Measurements from ENCODE around the gene SEMA4A. TPM values are rescaled to one million over a fixed set of nuclear protein-coding genes. Genes with fewer than 3 reads are reported as not detected.

The SEMA4A gene
- total and polyA plus RNA-seq, 9 donors: 1.5 to 5.4 (median 3.2) TPM

DNA sequence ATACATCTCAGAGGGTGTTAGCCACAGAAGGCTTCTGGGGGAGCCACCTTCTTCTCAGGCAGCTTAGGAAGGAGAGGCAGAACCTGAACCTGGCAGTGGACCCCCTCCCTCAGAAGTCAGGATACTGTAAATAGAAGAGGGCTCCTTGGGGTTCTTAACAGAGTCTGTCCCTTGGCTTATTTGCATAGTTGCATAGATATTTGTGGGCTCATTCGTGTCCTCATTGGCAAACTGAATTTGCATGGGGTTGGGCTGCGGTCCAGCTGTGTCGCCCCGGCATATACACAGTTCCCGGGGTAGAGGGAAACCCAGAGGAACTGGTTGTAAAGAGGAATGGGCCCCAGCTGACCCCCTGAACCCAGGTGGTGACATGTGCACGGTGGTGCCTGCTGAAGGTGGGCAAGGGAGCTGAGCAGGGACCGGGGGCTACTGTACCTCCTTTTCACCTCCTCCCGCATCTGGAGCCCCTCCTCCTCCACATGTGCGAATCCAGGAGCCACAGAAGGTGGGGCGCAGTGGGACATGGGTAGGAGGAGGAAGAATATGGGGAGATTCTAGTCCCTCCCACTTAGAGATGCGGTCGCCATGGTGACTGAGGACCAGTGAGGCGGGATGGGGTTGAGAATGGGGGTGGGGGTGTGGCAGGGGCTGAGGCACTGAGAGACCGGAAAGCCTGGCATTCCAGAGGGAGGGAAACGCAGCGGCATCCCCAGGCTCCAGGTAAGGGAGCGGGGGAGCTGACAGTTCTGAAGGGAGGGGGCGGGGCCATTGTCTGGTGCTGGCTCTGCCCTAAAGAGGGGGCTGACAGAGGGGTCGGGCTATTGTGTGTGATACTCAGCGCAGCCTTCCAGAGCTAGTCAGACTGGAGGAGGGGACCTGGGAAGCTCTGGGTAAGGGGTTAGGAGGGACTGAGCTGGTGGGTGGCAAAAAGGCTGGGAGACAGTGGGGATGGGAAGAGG, 3.7 kb upstream of the SEMA4A start:
- H3K36me3 ChIP-seq (ENCODE audit: control insufficient read depth, insufficient read depth, low read length): no peaks in the 10 kb centered on the region
- H3K4me3 ChIP-seq (ENCODE audit: low read length): no peak overlapping the region
- 14% methylated on average over 7 of the region's 20 CpGs for WGBS (ENCODE audit: insufficient coverage)
- no peak for DNase-seq
- no peak overlapping the region for H3K27ac ChIP-seq (ENCODE audit: low read length)
- H3K27me3 ChIP-seq (ENCODE audit: control insufficient read depth, insufficient read depth, low read length): peaks cover 46% of the 10 kb centered on the region
- peaks cover 17% of the 10 kb centered on the region for H3K4me1 ChIP-seq (ENCODE audit: control insufficient read depth, insufficient read depth, low read length)
- H3K9me3 ChIP-seq (replicated peaks; ENCODE audit: control insufficient read depth, low read depth, low read length): no peaks in the 10 kb centered on the region

DNA sequence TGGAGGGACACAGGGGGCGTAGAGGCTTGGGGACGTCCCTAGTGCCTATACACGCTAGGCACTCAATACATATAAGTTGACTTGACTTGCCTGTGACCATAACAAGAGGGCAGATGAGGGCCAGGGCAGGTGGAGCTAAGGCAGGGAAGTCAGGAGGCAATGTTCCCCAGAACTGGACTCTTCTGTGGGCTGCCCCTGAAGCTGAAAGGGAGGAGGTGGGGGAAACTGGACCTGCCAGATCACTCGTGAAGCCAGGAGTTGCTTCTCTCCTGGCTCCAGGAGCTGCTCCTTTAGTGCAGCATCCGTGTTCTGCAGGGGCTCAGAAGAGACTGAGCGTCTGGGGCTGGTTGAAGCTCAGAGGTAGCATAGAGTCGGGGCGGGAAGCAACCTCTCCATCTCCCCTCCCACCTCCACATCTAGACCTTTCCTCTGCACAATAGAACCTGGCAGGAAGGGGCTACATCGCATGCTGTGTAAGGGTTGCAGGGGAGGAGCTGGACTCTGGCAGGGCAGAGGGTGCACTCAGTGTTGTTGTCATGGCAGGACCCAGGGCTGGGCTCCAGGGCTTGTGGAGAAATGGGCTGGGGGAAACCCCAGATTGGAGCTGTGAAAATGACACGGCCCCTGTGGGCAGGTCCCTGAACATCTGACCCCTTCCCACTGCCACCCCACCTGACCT, 2.9 kb upstream of the SEMA4A start:
- Histone ChIP-seq H3K36me3 (ENCODE audit: control insufficient read depth, insufficient read depth, low read length) (no peaks in the 10 kb centered on the region), H3K4me3 (ENCODE audit: low read length) (no peak overlapping the region), H3K27ac (ENCODE audit: low read length) (no peak overlapping the region), H3K4me1 (ENCODE audit: control insufficient read depth, insufficient read depth, low read length) (peaks cover 17% of the 10 kb centered on the region), H3K27me3 (ENCODE audit: control insufficient read depth, insufficient read depth, low read length) (peaks cover 48% of the 10 kb centered on the region), H3K9me3 (replicated peaks; ENCODE audit: control insufficient read depth, low read depth, low read length) (no peaks in the 10 kb centered on the region)
- no peak for DNase-seq
- 43% methylated on average over 1 of the region's 10 CpGs for WGBS (ENCODE audit: insufficient coverage)

DNA sequence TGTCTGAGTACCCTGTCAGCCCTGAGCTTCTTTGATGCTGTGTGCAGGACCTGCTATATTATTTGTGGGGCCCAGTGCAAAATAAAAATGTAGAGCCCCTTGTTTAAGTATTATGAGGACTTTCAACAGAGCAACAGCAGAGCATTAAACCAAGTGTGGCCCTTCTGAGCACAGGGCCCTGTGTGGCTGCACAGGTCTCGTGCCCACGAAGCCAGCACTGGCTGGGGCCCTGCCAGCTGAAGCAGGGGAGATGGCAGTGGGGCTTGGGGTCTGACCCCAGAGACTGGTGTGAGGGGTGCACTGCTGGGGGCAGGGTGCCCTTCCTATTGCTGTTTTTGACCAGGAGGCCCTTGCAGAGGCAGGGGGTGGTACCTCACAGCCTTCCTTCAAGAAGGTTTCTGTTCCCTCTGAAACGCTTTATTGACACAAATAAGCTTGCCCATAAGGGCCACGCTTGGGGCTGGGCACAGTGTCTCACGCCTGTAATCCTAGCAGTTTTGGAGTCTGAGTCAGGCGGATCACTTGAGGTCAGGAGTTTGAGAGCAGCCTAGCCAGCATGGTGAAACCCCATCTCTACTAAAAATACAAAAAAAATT, 2.2 kb upstream of the SEMA4A start:
- H3K27ac ChIP-seq (ENCODE audit: low read length): no peak overlapping the region
- H3K4me1 ChIP-seq (ENCODE audit: control insufficient read depth, insufficient read depth, low read length): peaks cover 13% of the 10 kb centered on the region
- H3K36me3 ChIP-seq (ENCODE audit: control insufficient read depth, insufficient read depth, low read length): no peaks in the 10 kb centered on the region
- no peak for DNase-seq
- H3K9me3 ChIP-seq (replicated peaks; ENCODE audit: control insufficient read depth, low read depth, low read length): no peaks in the 10 kb centered on the region
- H3K27me3 ChIP-seq (ENCODE audit: control insufficient read depth, insufficient read depth, low read length): peaks cover 48% of the 10 kb centered on the region
- H3K4me3 ChIP-seq (ENCODE audit: low read length): no peak overlapping the region
- 66% methylated on average over 5 of the region's 6 CpGs for WGBS (ENCODE audit: insufficient coverage)

DNA sequence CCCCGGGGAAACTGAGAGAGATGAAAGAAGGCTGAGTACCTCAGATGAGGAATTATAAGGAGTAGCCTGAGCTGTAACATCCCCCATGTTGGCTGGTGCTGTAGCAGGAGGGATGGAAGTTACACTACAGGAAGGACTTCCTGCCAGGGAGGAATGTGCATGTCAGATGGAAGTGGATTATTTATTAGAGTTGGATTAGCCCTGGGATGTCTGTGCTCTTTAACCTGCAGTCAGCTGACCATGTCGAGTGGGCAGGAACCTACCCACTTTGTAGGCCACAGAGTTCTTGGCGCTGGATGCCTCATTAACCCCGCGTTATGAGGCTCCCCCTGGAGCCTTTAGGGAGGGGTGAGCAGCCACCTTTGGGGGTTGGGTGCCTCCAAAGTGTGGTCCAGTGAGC, 757 bp upstream of the SEMA4A start:
- Histone ChIP-seq H3K27ac (ENCODE audit: low read length) (no peak overlapping the region), H3K27me3 (ENCODE audit: control insufficient read depth, insufficient read depth, low read length) (peaks cover 41% of the 10 kb centered on the region), H3K9me3 (replicated peaks; ENCODE audit: control insufficient read depth, low read depth, low read length) (no peaks in the 10 kb centered on the region), H3K4me1 (ENCODE audit: control insufficient read depth, insufficient read depth, low read length) (peaks cover 2% of the 10 kb centered on the region), H3K36me3 (ENCODE audit: control insufficient read depth, insufficient read depth, low read length) (no peaks in the 10 kb centered on the region), H3K4me3 (ENCODE audit: low read length) (no peak overlapping the region)
- WGBS (ENCODE audit: insufficient coverage): 63% methylated on average over 5 of the region's 5 CpGs
- no peak for DNase-seq

DNA sequence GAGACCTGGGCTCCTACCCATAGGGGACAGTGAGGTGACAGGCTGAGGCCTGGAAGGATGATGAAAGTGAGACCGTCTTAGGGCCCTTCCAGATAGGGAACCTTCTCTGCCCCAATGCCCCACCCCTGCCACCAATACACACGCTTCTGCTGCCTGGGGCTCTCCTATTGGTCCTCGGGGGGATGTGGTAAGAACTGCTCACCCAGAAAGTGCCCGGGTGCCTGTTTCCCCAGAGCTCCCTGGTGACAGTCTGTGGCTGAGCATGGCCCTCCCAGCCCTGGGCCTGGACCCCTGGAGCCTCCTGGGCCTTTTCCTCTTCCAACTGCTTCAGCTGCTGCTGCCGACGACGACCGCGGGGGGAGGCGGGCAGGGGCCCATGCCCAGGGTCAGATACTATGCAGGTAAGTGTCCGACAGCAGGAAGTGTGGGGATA, 948 bp downstream of the SEMA4A start:
- H3K4me1 ChIP-seq (ENCODE audit: control insufficient read depth, insufficient read depth, low read length): no peaks in the 10 kb centered on the region

DNA sequence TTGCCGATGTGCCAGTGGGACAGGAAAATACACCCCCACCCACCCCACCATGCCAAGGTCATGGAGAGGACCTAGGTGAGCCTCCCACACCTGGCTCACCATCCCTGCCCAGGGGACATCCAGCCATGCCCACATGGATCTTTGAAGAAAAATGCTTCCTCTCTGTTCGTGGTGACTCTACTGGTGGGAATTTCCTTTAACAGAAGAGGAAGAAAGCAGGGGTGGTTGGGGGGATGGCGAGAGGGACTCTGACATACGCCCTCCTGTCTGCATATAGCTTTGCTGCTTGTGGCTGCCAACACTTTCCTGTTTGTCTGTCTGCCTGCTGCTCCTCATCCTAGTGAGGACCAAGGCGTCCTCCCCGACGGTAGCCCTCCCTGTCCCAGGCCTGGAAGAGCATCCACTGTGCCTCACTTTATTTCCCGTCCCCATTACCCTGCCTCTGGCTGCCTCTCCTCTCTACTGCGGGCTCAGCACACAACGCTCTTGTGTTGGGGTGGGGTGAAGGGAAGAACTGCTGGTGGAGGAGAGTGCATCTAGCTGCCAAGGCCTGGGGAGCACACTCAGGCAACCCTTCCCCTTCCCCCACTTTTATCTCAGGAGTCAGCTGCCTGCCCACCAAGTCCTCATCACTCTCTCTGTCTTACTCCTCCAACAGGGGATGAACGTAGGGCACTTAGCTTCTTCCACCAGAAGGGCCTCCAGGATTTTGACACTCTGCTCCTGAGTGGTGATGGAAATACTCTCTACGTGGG, 2.5 kb downstream of the SEMA4A start:
- Histone ChIP-seq H3K9me3 (replicated peaks; ENCODE audit: control insufficient read depth, low read depth, low read length) (no peaks in the 10 kb centered on the region), H3K27ac (ENCODE audit: low read length) (no peak overlapping the region), H3K4me3 (ENCODE audit: low read length) (no peak overlapping the region), H3K36me3 (ENCODE audit: control insufficient read depth, insufficient read depth, low read length) (no peaks in the 10 kb centered on the region), H3K4me1 (ENCODE audit: control insufficient read depth, insufficient read depth, low read length) (peaks cover 11% of the 10 kb centered on the region), H3K27me3 (ENCODE audit: control insufficient read depth, insufficient read depth, low read length) (peaks cover 12% of the 10 kb centered on the region)
- DNase-seq: no peak
- WGBS (ENCODE audit: insufficient coverage): 47% methylated on average over 4 of the region's 12 CpGs

More for the DNA sequence above, 948 bp downstream of the SEMA4A start:
- no peak overlapping the region for H3K27ac ChIP-seq (ENCODE audit: low read length)
- DNase-seq: no peak
- WGBS (ENCODE audit: insufficient coverage): 62% methylated on average over 4 of the region's 11 CpGs
- no peaks in the 10 kb centered on the region for H3K9me3 ChIP-seq (replicated peaks; ENCODE audit: control insufficient read depth, low read depth, low read length)
- peaks cover 28% of the 10 kb centered on the region for H3K27me3 ChIP-seq (ENCODE audit: control insufficient read depth, insufficient read depth, low read length)
- no peaks in the 10 kb centered on the region for H3K36me3 ChIP-seq (ENCODE audit: control insufficient read depth, insufficient read depth, low read length)
- no peak overlapping the region for H3K4me3 ChIP-seq (ENCODE audit: low read length)

DNA sequence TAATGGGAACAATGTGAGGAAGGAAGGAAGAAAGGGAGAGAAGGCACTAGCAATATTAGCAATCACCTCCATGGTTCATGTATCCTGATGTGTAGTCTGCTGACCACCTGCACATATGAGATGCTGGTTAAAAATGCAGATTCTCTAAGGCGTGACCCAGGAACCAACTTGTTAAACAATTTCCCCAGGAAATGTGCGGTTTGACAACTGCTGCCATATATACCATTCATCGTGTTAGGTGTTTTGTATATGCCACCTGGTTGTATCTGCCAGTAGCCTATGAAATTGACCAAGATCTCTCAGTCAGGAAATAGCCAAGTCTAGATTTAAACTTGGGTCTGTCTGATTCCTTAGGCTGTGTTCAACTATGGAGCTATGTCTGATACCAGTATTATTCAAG, 4.1 kb downstream of the SEMA4A start:
- no peak for DNase-seq
- Histone ChIP-seq H3K36me3 (ENCODE audit: control insufficient read depth, insufficient read depth, low read length) (no peaks in the 10 kb centered on the region), H3K4me3 (ENCODE audit: low read length) (no peak overlapping the region), H3K9me3 (replicated peaks; ENCODE audit: control insufficient read depth, low read depth, low read length) (no peaks in the 10 kb centered on the region), H3K4me1 (ENCODE audit: control insufficient read depth, insufficient read depth, low read length) (peaks cover 21% of the 10 kb centered on the region), H3K27me3 (ENCODE audit: control insufficient read depth, insufficient read depth, low read length) (peaks cover 4% of the 10 kb centered on the region), H3K27ac (ENCODE audit: low read length) (no peak overlapping the region)
- 92% methylated on average over 2 of the region's 3 CpGs for WGBS (ENCODE audit: insufficient coverage)

DNA sequence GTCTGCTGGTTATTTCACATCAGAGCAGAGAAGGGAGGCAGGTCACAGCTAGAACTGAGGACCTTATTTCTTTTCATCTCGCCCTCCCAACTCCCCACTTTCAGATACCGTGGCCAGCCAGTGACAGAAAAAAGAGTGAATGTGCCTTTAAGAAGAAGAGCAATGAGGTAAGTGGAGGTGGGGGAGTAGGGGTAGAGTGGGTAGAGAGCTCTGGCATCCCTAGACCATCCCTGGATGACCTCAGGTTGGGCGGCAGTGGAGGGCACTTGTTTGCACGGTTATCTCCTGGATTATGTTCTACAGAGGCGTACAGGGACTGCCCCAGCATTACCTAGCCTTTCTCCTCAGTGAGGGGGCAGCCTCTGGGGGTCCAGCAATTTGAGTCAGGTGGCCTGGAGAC, 4.6 kb downstream of the SEMA4A start:
- H3K4me3 ChIP-seq (ENCODE audit: low read length): no peak overlapping the region
- H3K27ac ChIP-seq (ENCODE audit: low read length): no peak overlapping the region
- H3K4me1 ChIP-seq (ENCODE audit: control insufficient read depth, insufficient read depth, low read length): peaks cover 26% of the 10 kb centered on the region
- no peaks in the 10 kb centered on the region for H3K36me3 ChIP-seq (ENCODE audit: control insufficient read depth, insufficient read depth, low read length)
- peaks cover 4% of the 10 kb centered on the region for H3K27me3 ChIP-seq (ENCODE audit: control insufficient read depth, insufficient read depth, low read length)
- H3K9me3 ChIP-seq (replicated peaks; ENCODE audit: control insufficient read depth, low read depth, low read length): no peaks in the 10 kb centered on the region
- 77% methylated on average over 3 of the region's 5 CpGs for WGBS (ENCODE audit: insufficient coverage)
- no peak for DNase-seq

DNA sequence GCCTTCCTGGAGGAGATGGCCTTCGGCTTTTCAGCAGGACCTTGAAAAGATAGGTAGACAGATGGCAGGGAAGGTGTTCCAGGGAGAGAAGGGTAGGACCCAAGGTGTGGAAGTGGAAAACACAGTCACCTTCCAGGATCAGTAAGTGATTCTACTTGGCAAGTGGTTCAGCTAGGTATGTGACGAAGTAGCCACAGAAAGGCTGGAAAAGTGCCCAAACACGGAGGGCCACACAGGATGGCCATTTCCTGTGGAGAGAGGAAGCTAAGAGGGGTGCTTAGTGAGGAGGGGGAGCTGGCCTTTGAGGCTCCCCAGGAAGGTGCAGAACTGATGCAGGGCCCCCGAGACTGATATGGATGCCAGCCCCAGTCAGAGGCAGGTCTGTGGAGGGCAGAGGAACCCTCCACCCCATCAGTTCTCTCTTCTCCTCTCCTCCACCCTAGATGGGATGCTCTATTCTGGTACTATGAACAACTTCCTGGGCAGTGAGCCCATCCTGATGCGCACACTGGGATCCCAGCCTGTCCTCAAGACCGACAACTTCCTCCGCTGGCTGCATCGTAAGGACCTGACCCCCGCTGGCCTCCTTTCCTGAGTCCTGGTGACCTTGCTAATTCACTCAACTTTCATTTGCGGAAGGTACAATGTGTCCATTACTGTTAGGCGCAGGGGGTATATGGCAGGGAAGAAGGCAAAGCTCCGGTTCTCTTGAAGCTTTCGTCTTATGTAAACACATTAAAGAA, 6.8 kb downstream of the SEMA4A start:
- H3K27ac ChIP-seq (ENCODE audit: low read length): peak overlapping the region; percentile 76

More for the DNA sequence above, 6.8 kb downstream of the SEMA4A start:
- WGBS (ENCODE audit: insufficient coverage): 53% methylated on average over 7 of the region's 13 CpGs
- H3K4me3 ChIP-seq (ENCODE audit: low read length): peak overlapping the region; percentile 27
- H3K4me1 ChIP-seq (ENCODE audit: control insufficient read depth, insufficient read depth, low read length): peaks cover 28% of the 10 kb centered on the region
- no peaks in the 10 kb centered on the region for H3K9me3 ChIP-seq (replicated peaks; ENCODE audit: control insufficient read depth, low read depth, low read length)
- peak; percentile 74 for DNase-seq
- no peaks in the 10 kb centered on the region for H3K36me3 ChIP-seq (ENCODE audit: control insufficient read depth, insufficient read depth, low read length)
- peaks cover 2% of the 10 kb centered on the region for H3K27me3 ChIP-seq (ENCODE audit: control insufficient read depth, insufficient read depth, low read length)
